Activated CD8-positive, alpha-beta memory T cell treated with anti-CD3 and anti-CD28 coated beads for 24 hours (primary cell): ENCODE data around the gene COL25A1.
"Not testable (repeated sequence)": the region's sequence is repeated elsewhere in the genome, so short reads cannot be mapped to it uniquely, and the experiment has no call there.

Experiments
- DNase-seq: peaks from one replicate; pipeline ENCODE4 v3.0.0-alpha.2; 2020

COL25A1 gene

GRCh38 chr4:109004418-109004817 lies 298.0 kb downstream of the COL25A1 start:
- no peak for DNase-seq

- DNase-seq: no peak
Measured at GRCh38 chr4:109003964-109004363, 298.5 kb downstream of the COL25A1 start.

- no peak for DNase-seq
Measured at GRCh38 chr4:108991551-108992328, 310.7 kb downstream of the COL25A1 start.

GRCh38 chr4:108988464-108989195 lies 313.8 kb downstream of the COL25A1 start:
- no peak for DNase-seq

GRCh38 chr4:108984495-108984894 lies 318.0 kb downstream of the COL25A1 start:
- not testable (repeated sequence) for DNase-seq

- no peak for DNase-seq
Measured at GRCh38 chr4:108982402-108983185, 319.9 kb downstream of the COL25A1 start.

GRCh38 chr4:108980455-108981239 lies 321.8 kb downstream of the COL25A1 start:
- no peak for DNase-seq

- no peak for DNase-seq
Measured at GRCh38 chr4:108979759-108980158, 322.7 kb downstream of the COL25A1 start.

GRCh38 chr4:108978066-108978465 lies 324.4 kb downstream of the COL25A1 start:
- no peak for DNase-seq

GRCh38 chr4:108972613-108973283 lies 329.7 kb downstream of the COL25A1 start:
- DNase-seq: no peak

GRCh38 chr4:108971473-108971872 lies 331.0 kb downstream of the COL25A1 start:
- no peak for DNase-seq

- DNase-seq: no peak
Measured at GRCh38 chr4:108965472-108966076, 336.9 kb downstream of the COL25A1 start.

- no peak for DNase-seq
Measured at GRCh38 chr4:108965016-108965415, 337.4 kb downstream of the COL25A1 start.

GRCh38 chr4:108963910-108964309 lies 338.5 kb downstream of the COL25A1 start:
- no peak for DNase-seq

GRCh38 chr4:108959491-108959890 lies 343.0 kb downstream of the COL25A1 start:
- DNase-seq: no peak

- no peak for DNase-seq
Measured at GRCh38 chr4:108954880-108955279, 347.6 kb downstream of the COL25A1 start.

- DNase-seq: no peak
Measured at GRCh38 chr4:108953941-108954340, 348.5 kb downstream of the COL25A1 start.

GRCh38 chr4:108950158-108950915 lies 352.1 kb downstream of the COL25A1 start:
- no peak for DNase-seq

GRCh38 chr4:108947526-108947925 lies 354.9 kb downstream of the COL25A1 start:
- no peak for DNase-seq

GRCh38 chr4:108946237-108946636 lies 356.2 kb downstream of the COL25A1 start:
- no peak for DNase-seq
